ENCODE data around the gene ZBED6. TPM values are rescaled to one million over a fixed set of nuclear protein-coding genes. Genes with fewer than 3 reads are reported as not detected.
"Not testable (repeated sequence)": the region's sequence is repeated elsewhere in the genome, so short reads cannot be mapped to it uniquely, and the experiment has no call there.

Gene ZBED6
- total RNA-seq, 1 experiment from 2014 or later, result 19.9 TPM

- Mint-ChIP-seq H3K4me3 (ENCODE audit: unreplicated experiment) (no peak overlapping the region), H3K27me3 (ENCODE audit: insufficient read depth, unreplicated experiment) (no peaks in the 10 kb centered on the region), H3K9me3 (ENCODE audit: unreplicated experiment) (no peaks in the 10 kb centered on the region), H3K36me3 (ENCODE audit: insufficient read depth, unreplicated experiment) (no peaks in the 10 kb centered on the region), H3K4me1 (ENCODE audit: low read depth, unreplicated experiment) (no peaks in the 10 kb centered on the region), H3K27ac (ENCODE audit: unreplicated experiment) (no peak overlapping the region)
- no peak for TF ChIP-seq CTCF (IDR thresholded peaks at IDR 0.05; ENCODE audit: insufficient read depth in 1 of 2, low read depth in 1 of 2, low read length in 1 of 2, severe bottlenecking in 1 of 2, unreplicated experiment in 1 of 2)
- intact Hi-C loops (cut with micrococcal nuclease; ENCODE audit: unreplicated experiment), result no loop called here
- Histone ChIP-seq H3K9me3 (no peaks in the 10 kb centered on the region), H3K4me3 (ENCODE audit: low read depth, low read length) (no peak overlapping the region), H3K27me3 (replicated peaks; ENCODE audit: control insufficient read depth, insufficient read depth, low read length) (no peaks in the 10 kb centered on the region), H3K4me1 (peaks cover 11% of the 10 kb centered on the region), H3K36me3 (ENCODE audit: control insufficient read depth, insufficient read depth, low read length) (no peaks in the 10 kb centered on the region)
- DNase-seq, result no peak
- CTCF ChIA-PET, result no interaction called here
- no TSS peak for BruUV-seq (replicated peaks)
- POLR2A ChIA-PET, result interaction anchor here (0.5 kb wide), 1 partner anchor 21 kb away, joined by 3 read pairs; no protein-coding TSS in a partner anchor
Observed at GRCh38 chr1:203789966-203790365, 5.5 kb upstream of the ZBED6 start.

GRCh38 chr1:203791498-203791897 is 3.9 kb upstream of the ZBED6 start:
- CTCF ChIA-PET, result no interaction called here
- intact Hi-C loops (cut with micrococcal nuclease; ENCODE audit: unreplicated experiment), result no loop called here

GRCh38 chr1:203792486-203792885 is 2.9 kb upstream of the ZBED6 start:
- no peak for TF ChIP-seq CTCF (IDR thresholded peaks at IDR 0.05; ENCODE audit: insufficient read depth in 1 of 2, low read depth in 1 of 2, low read length in 1 of 2, severe bottlenecking in 1 of 2, unreplicated experiment in 1 of 2)
- no peaks in the 10 kb centered on the region for H3K27me3 Mint-ChIP-seq (ENCODE audit: insufficient read depth, unreplicated experiment)
- no peak overlapping the region for H3K27ac Mint-ChIP-seq (ENCODE audit: unreplicated experiment)
- no peaks in the 10 kb centered on the region for H3K36me3 ChIP-seq (ENCODE audit: control insufficient read depth, insufficient read depth, low read length)
- intact Hi-C loops (cut with micrococcal nuclease; ENCODE audit: unreplicated experiment), result no loop called here
- BruUV-seq (replicated peaks), result no TSS peak
- peaks cover 20% of the 10 kb centered on the region for H3K4me1 ChIP-seq
- no peaks in the 10 kb centered on the region for H3K9me3 Mint-ChIP-seq (ENCODE audit: unreplicated experiment)
- no peak overlapping the region for H3K4me3 Mint-ChIP-seq (ENCODE audit: unreplicated experiment)
- POLR2A ChIA-PET, result no interaction called here
- DNase-seq, result no peak
- CTCF ChIA-PET, result no interaction called here
- no peaks in the 10 kb centered on the region for H3K9me3 ChIP-seq
- H3K27me3 ChIP-seq (replicated peaks; ENCODE audit: control insufficient read depth, insufficient read depth, low read length), result no peaks in the 10 kb centered on the region
- H3K36me3 Mint-ChIP-seq (ENCODE audit: insufficient read depth, unreplicated experiment), result peaks cover 23% of the 10 kb centered on the region
- H3K4me3 ChIP-seq (ENCODE audit: low read depth, low read length), result no peak overlapping the region
- no peaks in the 10 kb centered on the region for H3K4me1 Mint-ChIP-seq (ENCODE audit: low read depth, unreplicated experiment)

More at GRCh38 chr1:203791498-203791897, 3.9 kb upstream of the ZBED6 start:
- Mint-ChIP-seq H3K27me3 (ENCODE audit: insufficient read depth, unreplicated experiment) (no peaks in the 10 kb centered on the region), H3K9me3 (ENCODE audit: unreplicated experiment) (no peaks in the 10 kb centered on the region), H3K27ac (ENCODE audit: unreplicated experiment) (no peak overlapping the region), H3K36me3 (ENCODE audit: insufficient read depth, unreplicated experiment) (peaks cover 13% of the 10 kb centered on the region), H3K4me3 (ENCODE audit: unreplicated experiment) (no peak overlapping the region), H3K4me1 (ENCODE audit: low read depth, unreplicated experiment) (no peaks in the 10 kb centered on the region)
- Histone ChIP-seq H3K9me3 (no peaks in the 10 kb centered on the region), H3K36me3 (ENCODE audit: control insufficient read depth, insufficient read depth, low read length) (no peaks in the 10 kb centered on the region), H3K27me3 (replicated peaks; ENCODE audit: control insufficient read depth, insufficient read depth, low read length) (no peaks in the 10 kb centered on the region), H3K4me3 (ENCODE audit: low read depth, low read length) (no peak overlapping the region), H3K4me1 (peaks cover 12% of the 10 kb centered on the region)
- POLR2A ChIA-PET, result no interaction called here
- TF ChIP-seq CTCF (IDR thresholded peaks at IDR 0.05; ENCODE audit: insufficient read depth in 1 of 2, low read depth in 1 of 2, low read length in 1 of 2, severe bottlenecking in 1 of 2, unreplicated experiment in 1 of 2), result no peak
- no TSS peak for BruUV-seq (replicated peaks)
- DNase-seq, result no peak

- H3K27me3 Mint-ChIP-seq (ENCODE audit: insufficient read depth, unreplicated experiment); H3K9me3 Mint-ChIP-seq (ENCODE audit: unreplicated experiment); H3K4me3 Mint-ChIP-seq (ENCODE audit: unreplicated experiment); BruUV-seq (replicated peaks); DNase-seq; POLR2A ChIA-PET; H3K27ac Mint-ChIP-seq (ENCODE audit: unreplicated experiment); H3K27me3 ChIP-seq (replicated peaks; ENCODE audit: control insufficient read depth, insufficient read depth, low read length); H3K36me3 ChIP-seq (ENCODE audit: control insufficient read depth, insufficient read depth, low read length); CTCF ChIA-PET; intact Hi-C loops (cut with micrococcal nuclease; ENCODE audit: unreplicated experiment); H3K4me1 Mint-ChIP-seq (ENCODE audit: low read depth, unreplicated experiment); H3K9me3 ChIP-seq; H3K4me3 ChIP-seq (ENCODE audit: low read depth, low read length): not testable (repeated sequence)
- H3K4me1 ChIP-seq, result peaks cover 20% of the 10 kb centered on the region
- H3K36me3 Mint-ChIP-seq (ENCODE audit: insufficient read depth, unreplicated experiment), result peaks cover 34% of the 10 kb centered on the region
Observed at GRCh38 chr1:203793561-203793960, 1.9 kb upstream of the ZBED6 start.
